HG03135 (cell line): ENCODE measurements around the gene CSPG4.
A peak's percentile ranks its signal among the peaks of the same experiment; 100 is the strongest.
"Not testable (repeated sequence)": the region's sequence is repeated elsewhere in the genome, so short reads cannot be mapped to it uniquely, and the experiment has no call there.

Source experiments
- ATAC-seq: cut with Tn5 transposase; IDR thresholded peaks from one replicate; pipeline ENCODE4 v1.9.1; 2021; ENCODE audit warnings: mild to moderate bottlenecking, moderate library complexity; ENCODE audit not compliant: unreplicated experiment

The CSPG4 gene

GRCh38 chr15:75725006-75725718 is 12.5 kb upstream of the CSPG4 start:
- ATAC-seq = no peak

DNA sequence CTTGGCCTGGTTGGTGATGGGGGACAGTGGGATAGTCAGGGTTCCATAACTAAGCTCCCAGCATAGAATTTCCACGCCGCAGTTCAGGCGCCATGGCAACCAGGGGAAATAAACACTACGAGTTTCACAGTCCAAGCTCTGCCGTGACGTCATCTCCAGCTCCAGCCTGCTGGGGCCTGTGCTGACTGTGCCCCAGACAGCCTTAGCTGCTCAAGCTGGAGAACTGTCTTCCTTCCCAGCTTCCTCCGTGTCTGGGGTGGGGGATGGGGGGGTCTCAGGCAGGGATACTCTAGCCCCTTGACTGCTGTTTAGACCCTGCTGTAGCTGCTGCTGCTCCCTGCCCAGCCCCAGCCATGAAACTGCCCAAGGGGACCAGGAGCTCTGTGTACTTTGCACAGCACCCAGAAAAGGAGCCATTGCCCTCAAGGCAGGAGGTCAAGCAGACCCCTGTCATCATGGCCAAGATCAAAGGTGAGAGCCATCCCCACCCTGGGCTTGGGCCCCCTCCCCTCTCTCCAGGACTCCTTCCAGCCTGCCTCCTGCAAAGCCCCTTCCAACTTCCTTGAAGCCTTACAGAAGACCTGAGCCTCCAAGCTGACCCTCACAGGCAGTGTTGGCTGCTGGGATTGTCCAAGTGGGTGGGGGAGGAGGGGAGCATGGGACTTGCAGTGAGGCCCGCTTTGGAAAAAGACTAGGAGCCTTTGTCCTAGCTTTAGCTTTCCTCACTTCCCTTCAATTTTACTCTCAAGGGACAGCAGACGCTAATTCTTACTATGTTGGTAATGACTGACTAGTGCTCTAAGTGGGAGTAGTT is 11.4 kb upstream of the CSPG4 start:
- ATAC-seq = peak; percentile 59

DNA sequence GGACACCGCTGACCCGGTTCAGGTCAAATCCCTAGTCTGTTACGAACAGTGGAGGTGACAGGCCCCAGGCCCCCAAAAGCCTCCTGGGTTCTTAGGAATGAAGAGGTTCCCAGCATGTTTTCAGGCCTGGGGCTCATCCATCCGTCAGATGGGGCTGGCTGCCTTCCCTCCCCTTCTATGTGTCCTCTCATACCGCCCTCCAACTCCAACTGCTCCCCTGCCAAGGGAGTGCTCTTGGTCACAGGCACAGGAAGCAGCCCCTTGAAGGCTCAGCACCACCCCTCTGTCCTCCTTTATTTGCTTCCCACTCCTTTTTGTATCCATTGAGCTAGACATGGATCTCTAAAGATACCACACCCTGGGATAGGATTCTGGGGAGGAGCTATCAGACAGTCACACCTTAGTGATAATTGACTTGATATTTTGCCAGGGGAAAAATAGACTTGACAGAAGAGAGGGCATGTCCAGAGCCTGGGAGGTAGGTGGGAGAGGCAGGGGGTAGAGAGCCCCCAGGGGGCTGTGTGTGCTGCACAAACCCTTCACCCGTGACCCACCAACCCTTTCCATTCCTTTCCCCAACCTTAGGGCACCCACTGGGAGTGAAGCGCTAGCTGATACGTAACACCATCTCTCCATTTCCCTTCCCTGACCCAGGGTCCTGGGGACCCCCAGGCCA is 10.7 kb upstream of the CSPG4 start:
- no peak for ATAC-seq

- ATAC-seq = no peak
These were observed 9.5 kb upstream of the CSPG4 start for GRCh38 chr15:75721923-75722870.

- ATAC-seq = no peak
These were observed 8.9 kb upstream of the CSPG4 start for GRCh38 chr15:75721480-75721922.

- no peak for ATAC-seq
These were observed 8.3 kb upstream of the CSPG4 start for GRCh38 chr15:75720787-75721479.

GRCh38 chr15:75720297-75720696 is 7.6 kb upstream of the CSPG4 start:
- ATAC-seq = no peak

- ATAC-seq = no peak
These were observed 5.7 kb upstream of the CSPG4 start for GRCh38 chr15:75718328-75718727.

DNA sequence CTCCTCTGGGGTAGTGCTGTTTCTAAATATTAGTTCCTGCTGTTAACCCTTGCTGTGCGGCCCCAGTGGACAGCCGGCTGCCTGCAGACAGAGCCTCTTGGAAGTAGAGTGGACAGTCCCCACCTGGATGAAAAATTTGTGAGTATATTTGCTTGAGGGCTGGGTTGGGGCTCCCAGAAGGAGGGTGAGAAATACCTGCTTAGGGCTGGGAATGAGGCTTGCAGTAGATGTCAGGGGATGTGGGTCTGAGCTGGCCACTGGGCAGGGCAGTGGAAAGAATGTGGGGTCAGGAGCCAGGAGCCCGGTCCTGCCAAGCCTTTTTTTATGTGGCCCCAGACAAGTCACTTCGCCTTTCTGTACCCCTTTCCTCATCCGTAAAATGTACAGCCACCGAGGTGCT is 4.4 kb upstream of the CSPG4 start:
- ATAC-seq = not testable (repeated sequence)

DNA sequence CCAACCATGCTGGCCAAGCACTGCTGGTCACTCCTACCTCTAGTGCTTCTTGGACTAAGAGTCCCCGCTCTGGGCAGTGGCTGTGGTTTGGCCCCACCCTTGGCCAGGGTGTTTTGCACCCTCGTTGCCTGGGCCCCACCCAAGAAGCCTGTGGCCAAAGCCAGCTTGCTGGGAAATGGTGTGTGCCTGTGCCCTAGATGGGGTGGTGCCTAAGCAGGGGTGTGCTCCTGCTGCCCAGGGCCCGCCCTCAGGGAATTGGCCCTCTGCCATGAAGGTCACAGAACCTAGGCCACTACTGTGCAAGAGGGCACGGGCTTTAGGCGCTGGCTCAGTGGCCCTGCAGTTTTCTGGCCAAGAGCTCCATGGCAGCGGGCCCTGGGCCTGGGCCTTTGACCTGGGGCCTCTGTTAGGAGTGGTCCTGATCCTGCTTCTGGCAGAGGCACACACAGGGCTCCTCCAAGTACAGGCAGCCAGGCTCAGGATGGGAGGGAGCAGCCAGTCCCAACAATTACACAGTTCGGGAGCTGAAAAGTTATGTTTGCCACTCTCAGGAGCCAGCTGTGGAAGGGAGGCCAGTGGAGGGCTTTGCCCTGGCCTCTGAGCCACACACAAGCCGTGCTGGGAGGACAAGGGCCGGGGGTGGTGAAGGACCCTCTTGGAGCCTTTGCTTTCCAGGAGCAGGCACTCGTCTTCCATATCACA is 3.8 kb upstream of the CSPG4 start:
- not testable (repeated sequence) for ATAC-seq

GRCh38 chr15:75715312-75715832 is 2.7 kb upstream of the CSPG4 start:
- ATAC-seq = not testable (repeated sequence)

- no peak for ATAC-seq
These were observed 1.5 kb upstream of the CSPG4 start for GRCh38 chr15:75714195-75714594.

DNA sequence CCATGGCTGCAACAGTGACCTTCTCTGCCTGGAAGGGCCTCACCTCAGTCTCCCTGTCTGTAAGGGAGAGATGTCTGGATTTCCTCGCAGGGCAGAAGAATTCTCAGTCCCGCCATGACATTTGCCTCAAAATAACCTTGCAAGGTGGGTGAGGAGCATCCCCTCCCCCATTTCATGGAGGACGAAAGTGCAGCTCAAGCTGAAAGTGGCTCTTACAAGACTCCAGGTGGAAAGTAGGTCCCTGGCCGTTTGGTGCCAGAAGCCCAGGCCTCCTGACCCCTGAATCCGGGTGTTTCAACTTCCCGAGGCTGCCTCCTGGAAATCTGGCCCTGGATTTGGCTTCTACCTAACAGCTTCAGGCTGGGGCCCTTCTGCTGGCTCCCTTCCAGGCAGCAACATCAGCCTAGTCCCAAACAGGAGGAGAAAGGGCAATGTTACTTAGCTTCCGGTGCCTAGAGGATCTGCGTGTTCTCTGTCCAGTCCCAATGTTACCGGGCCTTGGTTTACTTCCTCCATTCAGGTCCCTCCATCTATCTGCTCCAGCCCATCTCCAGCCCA is 769 bp upstream of the CSPG4 start:
- no peak for ATAC-seq

DNA sequence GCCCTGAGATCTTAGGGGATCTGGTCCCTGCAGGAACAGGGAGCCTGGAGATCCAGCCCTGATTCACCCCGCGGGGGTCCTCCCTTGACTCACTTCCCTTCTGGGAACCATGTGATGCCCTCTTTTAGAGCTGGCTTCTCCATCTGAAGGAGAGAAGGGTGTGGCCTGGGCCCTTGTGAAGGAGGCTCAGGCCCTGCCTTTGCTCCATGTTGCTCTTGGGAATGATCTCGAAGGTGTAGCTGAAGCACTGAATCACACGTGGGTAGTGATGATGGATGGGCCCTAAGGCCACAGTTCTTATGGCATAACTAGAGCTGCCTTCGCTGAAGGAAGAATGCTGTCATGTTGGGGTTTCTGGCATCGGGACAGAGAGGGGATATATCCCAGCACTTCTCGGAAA is 1.2 kb downstream of the CSPG4 start:
- not testable (repeated sequence) for ATAC-seq

GRCh38 chr15:75710874-75711273 is 1.8 kb downstream of the CSPG4 start:
- ATAC-seq = not testable (repeated sequence)

DNA sequence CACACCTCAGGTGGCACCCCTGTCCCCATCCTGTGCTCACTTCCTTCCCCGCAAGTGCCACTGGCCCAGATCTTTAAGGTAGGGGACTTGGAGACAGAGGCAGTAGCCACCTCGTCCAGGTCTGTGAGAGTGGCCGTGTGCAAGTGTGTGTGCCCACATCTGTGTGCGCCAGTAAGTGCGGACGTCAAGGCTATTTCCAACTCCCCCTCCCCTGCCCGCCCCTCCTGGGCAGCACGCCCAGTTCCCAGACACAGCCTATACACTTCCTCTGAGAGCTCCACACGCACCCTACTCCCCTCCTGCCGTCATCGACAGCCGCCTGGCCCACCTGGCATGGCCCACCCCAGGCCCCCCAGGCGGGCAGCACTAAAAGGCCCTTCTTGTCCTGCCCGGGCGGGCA is 3.2 kb downstream of the CSPG4 start:
- ATAC-seq = not testable (repeated sequence)

DNA sequence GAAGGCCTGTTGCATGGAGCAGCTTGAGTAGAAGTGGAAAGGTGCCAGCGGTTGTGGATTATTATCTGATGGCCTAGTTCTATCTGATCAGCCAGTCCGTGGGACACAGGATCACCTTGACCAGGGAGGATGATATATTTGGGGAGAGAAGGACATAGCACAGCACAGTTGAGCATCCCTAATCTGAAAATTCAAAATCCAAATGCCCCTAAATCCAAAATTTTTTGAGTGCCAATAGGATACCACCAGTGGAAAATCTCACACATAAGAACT is 6.0 kb downstream of the CSPG4 start:
- ATAC-seq = no peak

DNA sequence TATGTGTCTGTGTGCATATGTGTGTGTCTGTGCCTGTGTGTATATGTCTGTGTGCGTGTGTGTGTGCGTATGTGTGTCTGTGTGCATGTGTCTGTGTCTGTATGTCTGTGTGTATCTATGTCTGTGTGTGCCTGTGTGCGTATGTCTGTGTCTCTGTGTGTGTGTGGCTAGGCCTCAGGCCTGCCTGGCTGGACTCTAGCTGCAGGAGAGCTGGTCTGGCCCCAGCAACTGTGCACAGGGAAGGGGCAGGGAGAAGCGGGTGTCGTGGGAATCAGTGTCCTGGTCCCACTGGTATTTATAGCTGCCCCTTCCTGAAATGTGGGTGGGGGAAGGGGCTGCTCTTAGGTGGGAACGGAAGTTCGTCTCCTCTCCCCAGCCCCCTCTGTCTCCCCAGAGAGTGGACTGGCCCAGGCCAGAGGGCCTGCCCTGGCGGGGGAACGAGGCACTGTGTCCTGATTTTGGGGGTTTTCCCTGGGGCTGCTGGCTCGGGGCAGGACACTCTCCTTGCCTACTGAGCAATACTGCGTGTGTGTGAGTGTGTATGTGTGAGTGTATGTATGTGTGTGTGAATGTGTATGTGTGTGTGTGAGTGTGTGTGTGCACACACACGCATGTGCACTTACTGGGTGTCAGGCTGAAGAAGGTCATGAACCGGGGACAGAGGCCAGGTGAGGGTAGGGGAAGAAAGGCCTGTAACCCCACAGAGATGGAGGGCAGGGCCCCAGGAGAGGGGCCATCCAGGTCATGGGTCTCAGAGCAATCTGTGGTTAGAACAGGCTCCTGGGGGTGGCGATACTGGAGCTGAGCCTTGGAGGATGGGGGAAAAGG is 6.6 kb downstream of the CSPG4 start:
- no peak for ATAC-seq
